ENCODE results near the gene ZNF644. TPM values are rescaled to one million over a fixed set of nuclear protein-coding genes. Genes with fewer than 3 reads are reported as not detected.

ZNF644 gene
- total and polyA plus RNA-seq, 2 donors: 19.0 to 168 TPM

DNA sequence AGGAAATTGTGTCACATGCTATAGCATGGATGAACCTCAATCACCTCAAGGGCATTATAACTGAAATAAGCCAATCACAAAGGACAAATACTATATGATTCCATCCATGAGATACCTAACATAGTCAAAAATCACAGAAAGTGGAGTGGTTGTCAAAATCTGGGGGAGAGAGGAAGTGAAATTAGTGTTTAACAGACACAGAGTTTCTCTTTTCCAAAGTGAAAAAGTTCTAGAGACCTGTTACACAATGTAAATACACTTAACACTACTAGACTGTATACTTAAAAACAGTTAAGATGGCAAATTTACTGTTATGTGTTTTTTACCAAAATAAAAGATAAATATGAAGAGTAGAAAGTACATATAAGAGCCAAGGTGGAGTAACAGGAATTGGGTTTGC is 31.8 kb downstream of the ZNF644 start:
- no peak overlapping the region for H3K4me3 ChIP-seq (ENCODE audit: low read depth, low read length)
- no peaks in the 10 kb centered on the region for H3K36me3 ChIP-seq (ENCODE audit: insufficient read depth)
- no peak for DNase-seq (ENCODE audit: extremely low spot score)
- H3K4me1 ChIP-seq (ENCODE audit: insufficient read depth): no peaks in the 10 kb centered on the region
- no peak overlapping the region for H3K27ac ChIP-seq (ENCODE audit: low read depth)

DNA sequence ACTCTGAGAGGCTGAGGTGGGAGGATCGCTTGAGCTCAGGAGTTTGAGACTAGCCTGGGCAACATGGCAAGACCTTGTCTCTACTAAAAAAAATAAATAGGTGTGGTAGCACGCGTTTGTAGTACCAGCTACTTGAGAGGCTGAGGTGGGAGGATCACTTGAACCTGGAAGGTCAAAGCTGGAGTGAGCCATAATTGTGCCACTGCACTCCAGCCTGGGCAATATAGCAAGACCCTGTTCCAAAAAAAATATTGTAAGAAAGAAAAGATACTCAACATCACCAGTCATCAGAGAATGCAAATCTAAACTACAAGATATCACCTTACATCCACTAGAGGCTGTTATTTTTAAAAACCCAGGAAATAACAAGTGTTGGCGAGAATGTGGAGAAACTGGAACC is 32.5 kb downstream of the ZNF644 start:
- Histone ChIP-seq H3K4me1 (ENCODE audit: insufficient read depth) (no peaks in the 10 kb centered on the region), H3K27ac (ENCODE audit: low read depth) (no peak overlapping the region), H3K36me3 (ENCODE audit: insufficient read depth) (no peaks in the 10 kb centered on the region), H3K4me3 (ENCODE audit: low read depth, low read length) (no peak overlapping the region)
- WGBS: 98% methylated on average over 4 of the region's 4 CpGs
- no peak for DNase-seq (ENCODE audit: extremely low spot score)

DNA sequence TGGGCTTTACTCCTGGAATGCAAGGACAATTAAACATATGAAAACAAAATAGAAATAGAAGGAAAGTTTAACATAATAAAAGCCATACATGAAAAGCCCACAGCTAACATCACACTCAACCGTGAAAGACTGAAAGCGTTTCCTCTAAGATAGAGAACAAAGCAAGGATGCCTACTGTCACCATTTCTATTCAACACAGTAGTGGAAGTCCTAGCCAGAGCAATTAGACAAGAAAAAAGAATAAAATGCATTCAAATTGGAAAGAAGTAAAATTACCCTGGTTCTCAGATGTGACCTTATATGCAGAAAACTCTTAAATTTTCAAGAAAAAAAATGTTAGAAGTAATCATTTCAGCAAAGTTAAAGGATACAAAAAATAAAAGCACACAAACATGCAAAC is 34.0 kb downstream of the ZNF644 start:
- Histone ChIP-seq H3K4me3 (ENCODE audit: low read depth, low read length) (no peak overlapping the region), H3K4me1 (ENCODE audit: insufficient read depth) (no peaks in the 10 kb centered on the region), H3K36me3 (ENCODE audit: insufficient read depth) (no peaks in the 10 kb centered on the region), H3K27ac (ENCODE audit: low read depth) (no peak overlapping the region)
- no peak for DNase-seq (ENCODE audit: extremely low spot score)
- 95% methylated on average over 2 of the region's 2 CpGs for WGBS

DNA sequence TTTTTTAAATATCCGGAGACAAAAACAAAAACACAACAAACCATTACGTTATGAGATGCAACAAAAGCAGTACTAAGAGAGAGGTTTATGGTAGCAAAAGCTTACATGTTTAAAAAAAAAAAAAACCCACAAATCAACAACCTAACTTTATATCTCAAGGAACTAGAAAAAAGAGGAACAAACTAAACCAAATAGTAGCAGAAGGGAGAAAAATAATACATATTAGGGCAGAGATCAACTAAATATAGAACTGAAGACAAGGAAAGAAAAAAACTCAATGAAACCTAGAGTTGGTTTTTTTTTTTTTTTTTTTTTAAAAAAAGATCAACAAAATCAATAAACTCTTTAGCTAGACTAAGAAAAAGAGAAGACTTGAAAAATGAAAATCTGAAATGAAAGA is 34.9 kb downstream of the ZNF644 start:
- no peak for DNase-seq (ENCODE audit: extremely low spot score)
- no peaks in the 10 kb centered on the region for H3K36me3 ChIP-seq (ENCODE audit: insufficient read depth)
- no peak overlapping the region for H3K27ac ChIP-seq (ENCODE audit: low read depth)
- WGBS: 87% methylated on average over 2 of the region's 2 CpGs
- no peak overlapping the region for H3K4me3 ChIP-seq (ENCODE audit: low read depth, low read length)
- H3K4me1 ChIP-seq (ENCODE audit: insufficient read depth): no peaks in the 10 kb centered on the region

DNA sequence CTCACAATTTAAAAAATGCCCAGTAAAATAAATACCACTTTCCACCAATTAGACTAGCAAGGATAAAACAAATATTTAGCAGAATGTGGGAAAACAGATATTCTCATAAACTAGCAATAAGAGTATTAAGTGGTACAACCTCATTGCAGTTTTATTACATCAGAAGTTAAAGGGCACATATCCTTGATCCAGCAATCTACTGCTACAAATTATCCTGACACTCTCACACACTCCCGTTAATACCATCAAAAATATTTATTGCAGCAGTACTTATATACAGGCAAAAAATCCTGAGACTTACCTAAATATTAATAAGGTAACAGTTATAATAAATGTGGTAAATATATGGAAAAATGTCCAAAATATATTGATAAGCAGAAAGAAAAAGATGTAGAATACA is 44.3 kb downstream of the ZNF644 start:
- H3K4me1 ChIP-seq (ENCODE audit: insufficient read depth): no peaks in the 10 kb centered on the region
- no peaks in the 10 kb centered on the region for H3K36me3 ChIP-seq (ENCODE audit: insufficient read depth)
- no peak for DNase-seq (ENCODE audit: extremely low spot score)
- WGBS: 71% methylated on average over 1 of the region's 1 CpG
- H3K4me3 ChIP-seq (ENCODE audit: low read depth, low read length): no peak overlapping the region
- H3K27ac ChIP-seq (ENCODE audit: low read depth): no peak overlapping the region

DNA sequence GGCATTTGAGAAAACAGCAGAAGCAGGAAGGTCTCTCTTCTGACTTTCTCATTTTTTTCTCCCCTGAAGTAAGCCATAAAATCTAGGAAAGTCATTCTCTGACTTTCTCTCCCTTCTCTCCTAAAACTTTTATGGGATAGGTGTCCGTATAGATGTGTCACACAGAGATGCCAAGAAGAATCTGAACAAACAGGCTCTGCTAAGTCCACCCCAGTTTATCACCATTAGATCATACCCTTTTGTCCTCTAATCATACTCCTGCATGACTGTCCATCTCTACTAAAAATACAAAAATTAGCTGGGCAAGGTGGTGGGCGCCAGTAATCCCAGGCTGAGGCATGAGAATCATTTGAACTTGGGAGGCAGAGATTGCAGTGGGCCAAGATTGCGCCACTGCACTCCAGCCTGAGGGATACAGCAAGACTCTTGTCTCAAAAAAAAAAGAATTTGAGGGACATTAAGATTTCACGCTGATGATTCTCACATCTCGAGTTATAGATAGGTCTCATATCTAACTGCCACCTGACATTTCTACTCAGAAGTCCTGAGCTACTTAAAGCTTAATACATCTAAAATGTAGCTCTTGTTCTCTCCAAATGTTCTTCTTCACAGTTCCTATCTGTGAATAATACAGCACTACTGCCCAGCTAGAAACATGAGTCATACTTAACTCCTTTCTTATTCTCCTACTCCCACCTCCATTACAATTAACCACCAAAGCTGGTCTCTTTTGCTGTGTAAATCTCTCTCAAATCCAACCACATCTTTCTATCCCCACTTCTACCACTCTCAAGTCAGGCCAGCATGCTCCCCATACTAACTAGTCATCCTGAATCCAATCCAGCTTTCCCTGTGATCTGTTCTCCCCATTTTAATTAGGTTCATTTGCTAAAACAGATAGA is 47.7 kb downstream of the ZNF644 start:
- Histone ChIP-seq H3K27ac (ENCODE audit: low read depth) (no peak overlapping the region), H3K36me3 (ENCODE audit: insufficient read depth) (no peaks in the 10 kb centered on the region), H3K4me1 (ENCODE audit: insufficient read depth) (no peaks in the 10 kb centered on the region), H3K4me3 (ENCODE audit: low read depth, low read length) (no peak overlapping the region)
- 92% methylated on average over 5 of the region's 5 CpGs for WGBS
- DNase-seq (ENCODE audit: extremely low spot score): no peak

DNA sequence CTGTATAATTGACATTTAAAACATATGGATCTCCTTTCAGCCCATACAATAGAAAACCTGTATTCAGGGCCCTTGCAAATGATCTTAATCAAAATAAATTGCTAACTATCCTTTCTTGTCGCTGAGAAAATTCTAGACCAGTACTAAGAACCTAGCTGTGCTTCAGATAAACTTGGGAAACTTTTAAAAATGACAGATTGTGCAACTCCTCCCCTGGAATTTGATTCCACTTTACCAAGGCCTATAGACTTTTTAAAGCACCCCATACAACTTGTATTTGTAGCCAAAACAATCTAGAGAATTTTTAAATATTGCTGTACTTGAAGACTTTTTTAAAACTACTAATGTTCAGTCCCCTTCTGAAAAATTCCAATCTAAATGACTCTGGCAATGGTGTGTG is 51.6 kb downstream of the ZNF644 start:
- Histone ChIP-seq H3K4me3 (ENCODE audit: low read depth, low read length) (no peak overlapping the region), H3K36me3 (ENCODE audit: insufficient read depth) (no peaks in the 10 kb centered on the region), H3K4me1 (ENCODE audit: insufficient read depth) (no peaks in the 10 kb centered on the region), H3K27ac (ENCODE audit: low read depth) (no peak overlapping the region)
- 82% methylated on average over 1 of the region's 1 CpG for WGBS
- DNase-seq (ENCODE audit: extremely low spot score): no peak

DNA sequence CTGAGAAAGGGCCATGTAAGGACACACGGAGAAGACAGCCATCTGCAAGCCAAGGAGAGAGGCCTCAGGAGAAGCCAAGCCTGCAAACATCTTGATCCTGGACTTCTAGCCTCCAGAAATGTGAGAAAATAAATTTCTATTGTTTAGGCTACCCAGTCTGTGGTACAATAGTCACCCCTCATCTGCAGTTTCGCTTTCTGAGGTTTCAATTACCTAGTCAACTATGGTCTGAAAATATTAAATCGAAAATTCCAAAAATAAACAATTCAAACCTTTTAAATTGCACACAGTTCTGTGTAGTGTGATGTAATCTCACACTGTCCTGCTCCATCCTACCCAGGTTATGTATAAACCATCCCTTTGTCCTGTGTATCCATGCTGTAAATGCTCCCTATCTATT is 52.6 kb downstream of the ZNF644 start:
- DNase-seq (ENCODE audit: extremely low spot score): no peak
- Histone ChIP-seq H3K27ac (ENCODE audit: low read depth) (no peak overlapping the region), H3K4me3 (ENCODE audit: low read depth, low read length) (no peak overlapping the region), H3K36me3 (ENCODE audit: insufficient read depth) (no peaks in the 10 kb centered on the region), H3K4me1 (ENCODE audit: insufficient read depth) (no peaks in the 10 kb centered on the region)
- WGBS: 92% methylated on average over 3 of the region's 3 CpGs

DNA sequence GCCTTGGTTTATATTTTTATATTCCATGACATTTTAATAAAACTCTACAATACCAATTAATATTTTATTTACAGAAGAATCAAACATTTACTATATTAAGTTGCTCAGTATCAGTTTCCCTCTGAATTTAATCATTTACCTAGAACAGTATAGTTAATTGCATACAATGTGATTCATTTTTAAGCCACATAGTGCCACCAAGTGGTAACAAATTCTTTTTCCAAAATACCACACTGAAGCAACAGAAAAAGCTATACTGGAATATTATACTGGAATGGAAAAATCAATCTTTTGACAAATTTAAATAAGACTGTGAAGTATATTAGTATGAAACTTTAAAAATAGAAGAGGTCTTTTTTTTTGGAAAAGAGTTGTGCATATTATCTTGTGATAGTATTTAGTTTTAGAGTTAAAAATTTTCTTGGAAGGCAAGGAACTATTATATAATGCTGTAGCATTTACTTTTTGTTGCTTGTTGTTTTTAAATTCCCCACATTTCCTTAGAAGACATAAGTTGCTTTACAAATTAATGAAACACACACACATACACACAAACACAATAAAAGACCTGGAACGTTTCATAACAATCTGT is 57.3 kb downstream of the ZNF644 start:
- DNase-seq (ENCODE audit: extremely low spot score): no peak

DNA sequence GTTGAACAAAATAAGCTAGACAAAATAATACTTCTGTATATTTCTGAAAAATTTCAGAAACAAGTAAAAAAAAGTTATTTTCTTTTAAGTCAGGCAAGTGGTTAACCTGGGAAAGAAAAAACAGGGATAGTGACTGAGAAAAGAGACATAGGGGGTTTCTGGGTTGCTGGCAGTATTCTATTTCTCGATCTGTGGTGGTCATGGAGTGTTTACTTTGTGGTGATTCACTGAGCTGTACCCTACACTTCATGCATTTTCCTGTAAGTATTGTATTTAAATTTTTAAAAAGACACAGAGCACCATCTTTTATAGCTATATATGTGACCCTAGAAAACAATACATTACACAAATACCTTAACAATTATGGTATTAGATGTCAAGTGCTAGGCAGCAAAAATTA is 58.2 kb downstream of the ZNF644 start:
- 52% methylated on average over 1 of the region's 1 CpG for WGBS
- no peak for DNase-seq (ENCODE audit: extremely low spot score)
- H3K4me3 ChIP-seq (ENCODE audit: low read depth, low read length): no peak overlapping the region

More for the DNA sequence above, 57.3 kb downstream of the ZNF644 start:
- Histone ChIP-seq H3K4me3 (ENCODE audit: low read depth, low read length) (no peak overlapping the region), H3K4me1 (ENCODE audit: insufficient read depth) (no peaks in the 10 kb centered on the region), H3K36me3 (ENCODE audit: insufficient read depth) (no peaks in the 10 kb centered on the region), H3K27ac (ENCODE audit: low read depth) (no peak overlapping the region)
- WGBS: 55% methylated on average over 1 of the region's 1 CpG

DNA sequence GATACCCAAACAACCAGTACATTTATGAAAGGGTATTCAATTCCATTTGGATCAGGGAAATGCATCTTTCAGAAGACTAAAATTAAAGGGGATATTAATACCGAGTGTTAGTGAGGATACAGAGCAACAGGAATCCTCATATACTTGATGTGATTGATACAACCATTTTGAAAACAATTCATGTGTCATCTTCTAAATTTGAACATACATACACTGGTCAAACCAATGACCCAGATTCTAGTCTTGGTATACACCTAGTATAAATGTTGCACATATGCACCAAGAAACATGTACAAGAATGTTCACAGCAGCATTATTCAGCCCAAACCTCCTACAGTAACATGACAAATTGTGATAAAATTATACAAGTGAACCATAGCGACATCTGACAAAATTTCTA is 58.6 kb downstream of the ZNF644 start:
- Histone ChIP-seq H3K4me3 (ENCODE audit: low read depth, low read length) (no peak overlapping the region), H3K36me3 (ENCODE audit: insufficient read depth) (no peaks in the 10 kb centered on the region), H3K4me1 (ENCODE audit: insufficient read depth) (no peaks in the 10 kb centered on the region), H3K27ac (ENCODE audit: low read depth) (no peak overlapping the region)
- WGBS: 96% methylated on average over 2 of the region's 2 CpGs
- DNase-seq (ENCODE audit: extremely low spot score): no peak

More for the DNA sequence above, 58.2 kb downstream of the ZNF644 start:
- Histone ChIP-seq H3K27ac (ENCODE audit: low read depth) (no peak overlapping the region), H3K4me1 (ENCODE audit: insufficient read depth) (no peaks in the 10 kb centered on the region), H3K36me3 (ENCODE audit: insufficient read depth) (no peaks in the 10 kb centered on the region)

DNA sequence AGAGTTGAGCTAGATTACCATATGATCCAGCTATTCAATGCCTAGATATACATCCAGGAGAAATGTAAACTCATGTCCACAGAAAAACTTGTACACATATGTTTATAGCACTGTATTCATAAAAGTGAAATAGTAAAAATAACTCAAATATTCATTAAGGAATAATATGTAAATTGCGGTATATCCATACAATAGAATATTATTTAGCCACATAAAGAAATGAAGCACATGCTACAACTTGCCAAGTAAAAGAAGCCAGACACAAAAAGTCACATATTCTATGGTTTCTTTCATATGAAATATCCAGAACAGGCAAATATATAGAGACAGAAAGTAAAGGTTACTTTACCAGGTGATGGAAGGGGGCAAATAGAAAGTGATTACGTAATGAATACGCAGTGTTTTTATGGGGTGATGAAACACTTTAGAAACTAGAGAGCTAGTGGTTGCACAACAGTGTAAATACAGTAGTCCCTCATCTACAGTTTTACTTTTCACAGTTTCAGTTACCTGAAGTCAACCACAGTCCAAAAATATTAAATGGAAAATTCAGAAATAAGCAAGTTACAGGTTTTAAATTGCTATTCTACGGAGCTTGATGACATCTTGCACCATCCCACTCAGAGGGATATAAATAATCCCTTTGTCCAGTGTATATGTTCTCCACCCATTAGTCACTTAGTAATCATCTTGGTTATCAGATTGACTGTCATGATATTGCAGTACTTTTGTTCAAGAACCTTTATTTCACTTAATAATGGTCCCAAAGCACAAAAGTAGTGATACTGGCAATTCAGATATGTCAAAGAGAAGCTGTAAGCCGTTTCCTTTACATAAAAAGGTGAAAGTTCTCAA is 62.3 kb downstream of the ZNF644 start:
- DNase-seq (ENCODE audit: extremely low spot score): no peak
- 90% methylated on average over 5 of the region's 5 CpGs for WGBS
- Histone ChIP-seq H3K36me3 (ENCODE audit: insufficient read depth) (no peaks in the 10 kb centered on the region), H3K4me3 (ENCODE audit: low read depth, low read length) (no peak overlapping the region), H3K4me1 (ENCODE audit: insufficient read depth) (no peaks in the 10 kb centered on the region), H3K27ac (ENCODE audit: low read depth) (no peak overlapping the region)

DNA sequence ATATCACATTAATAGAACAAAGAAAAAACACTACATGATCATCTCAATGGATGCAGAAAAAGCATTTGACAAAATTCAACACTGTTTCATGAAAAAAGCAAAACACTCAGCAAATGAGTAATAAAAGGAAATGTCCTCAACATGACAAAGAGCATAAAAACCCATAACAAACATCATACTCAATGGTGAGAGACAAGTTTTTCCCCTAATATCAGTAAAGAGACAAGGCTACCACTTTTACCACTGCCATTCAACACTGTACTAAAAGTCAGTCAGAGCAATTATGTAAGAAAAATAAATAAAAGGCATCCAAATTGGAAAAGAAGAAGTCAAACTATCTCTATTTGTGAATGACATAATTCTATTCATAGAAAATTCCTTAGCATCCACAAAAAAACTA is 64.3 kb downstream of the ZNF644 start:
- Histone ChIP-seq H3K36me3 (ENCODE audit: insufficient read depth) (no peaks in the 10 kb centered on the region), H3K27ac (ENCODE audit: low read depth) (no peak overlapping the region), H3K4me3 (ENCODE audit: low read depth, low read length) (no peak overlapping the region), H3K4me1 (ENCODE audit: insufficient read depth) (no peaks in the 10 kb centered on the region)
- DNase-seq (ENCODE audit: extremely low spot score): no peak

DNA sequence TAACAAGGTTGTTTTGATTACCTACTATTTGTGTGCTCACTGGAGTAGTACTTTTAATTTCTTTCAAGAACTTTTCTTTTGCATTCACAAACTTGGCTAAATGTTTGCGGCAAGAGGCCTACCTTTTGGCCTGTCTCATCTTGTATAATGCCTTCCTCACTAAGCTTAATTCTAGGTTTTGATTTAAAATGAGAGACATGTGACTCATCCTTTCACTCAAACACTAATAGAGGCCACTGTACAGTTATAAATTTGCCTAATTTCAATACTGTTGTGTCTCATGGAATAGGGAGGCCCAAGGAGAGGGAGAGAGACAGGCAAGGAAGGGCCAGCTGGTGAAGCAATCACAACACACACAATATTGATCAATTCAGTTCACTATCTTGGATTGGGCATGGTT is 66.1 kb downstream of the ZNF644 start:
- Histone ChIP-seq H3K4me1 (ENCODE audit: insufficient read depth) (peaks cover 2% of the 10 kb centered on the region), H3K4me3 (ENCODE audit: low read depth, low read length) (no peak overlapping the region), H3K27ac (ENCODE audit: low read depth) (no peak overlapping the region), H3K36me3 (ENCODE audit: insufficient read depth) (no peaks in the 10 kb centered on the region)
- WGBS: 95% methylated on average over 1 of the region's 1 CpG
- DNase-seq (ENCODE audit: extremely low spot score): no peak

Data from urinary bladder (tissue), 4 donors.